H9 (cell line): ENCODE measurements around the gene RGL1. TPM values are rescaled to one million over a fixed set of nuclear protein-coding genes. Genes with fewer than 3 reads are reported as not detected.

Experiments used
- DNase-seq: peaks from one replicate; pipeline ENCODE4 v3.0.0-alpha.2; 2017
- H2AFZ ChIP-seq: one replicate; pipeline ENCODE4 v1.6.1; 2013; ENCODE audit warnings: mild to moderate bottlenecking, low read length, control low read depth, moderate library complexity
- H2AK5ac ChIP-seq: 2 replicates; pipeline ENCODE4 v1.6.1; 2013; ENCODE audit warnings: low read length, control low read depth, mixed read lengths; ENCODE audit not compliant: insufficient read length
- H2BK120ac ChIP-seq: one replicate; pipeline ENCODE4 v1.6.1; 2013; ENCODE audit warnings: low read depth, mild to moderate bottlenecking, low read length, control low read depth, inconsistent platforms; ENCODE audit not compliant: poor library complexity, severe bottlenecking
- H2BK12ac ChIP-seq: 2 replicates; pipeline ENCODE4 v1.6.1; 2013; ENCODE audit warnings: low read length, control low read depth, mixed read lengths, low read depth; ENCODE audit not compliant: insufficient read length
- H2BK15ac ChIP-seq: 2 replicates; pipeline ENCODE4 v1.6.1; 2013; ENCODE audit warnings: low read depth, low read length, control low read depth
- H2BK20ac ChIP-seq: one replicate; pipeline ENCODE4 v1.6.1; 2013; ENCODE audit warnings: low read depth, mild to moderate bottlenecking, low read length, control low read depth, inconsistent platforms; ENCODE audit not compliant: poor library complexity, severe bottlenecking
- H2BK5ac ChIP-seq: 2 replicates; pipeline ENCODE4 v1.6.1; 2013; ENCODE audit warnings: low read length, control low read depth, mixed read lengths; ENCODE audit not compliant: insufficient read length
- H3K14ac ChIP-seq: 2 replicates; pipeline ENCODE4 v1.6.1; 2013; ENCODE audit warnings: low read length, control low read depth; ENCODE audit not compliant: insufficient read depth
- H3K18ac ChIP-seq: 2 replicates; pipeline ENCODE4 v1.6.1; 2013; ENCODE audit warnings: low read depth, mild to moderate bottlenecking, mixed read lengths, low read length, control low read depth; ENCODE audit not compliant: insufficient read length
- H3K23ac ChIP-seq: 2 replicates; pipeline ENCODE4 v1.6.1; 2013; ENCODE audit warnings: low read length, control low read depth, mixed read lengths, low read depth; ENCODE audit not compliant: insufficient read length
- H3K23me2 ChIP-seq: 2 replicates; pipeline ENCODE4 v1.6.1; 2013; ENCODE audit warnings: low read depth, mild to moderate bottlenecking, mixed read lengths, low read length, control low read depth; ENCODE audit not compliant: insufficient read length, poor library complexity, severe bottlenecking
- H3K27ac ChIP-seq: 2 replicates; pipeline ENCODE4 v1.5.1; 2013; ENCODE audit warnings: low read length, control low read depth, mixed read lengths, low read depth; ENCODE audit not compliant: insufficient read length
- H3K27me3 ChIP-seq: 2 replicates; pipeline ENCODE4 v1.6.1; 2013; ENCODE audit warnings: low read length, control low read depth, inconsistent platforms; ENCODE audit not compliant: insufficient read depth
- H3K4ac ChIP-seq: 2 replicates; pipeline ENCODE4 v1.6.1; 2013; ENCODE audit warnings: low read depth, mild to moderate bottlenecking, control low read depth, inconsistent platforms, low read length, moderate library complexity
- H3K4me1 ChIP-seq: 2 replicates; pipeline ENCODE4 v1.6.1; 2013; ENCODE audit warnings: low read length, control low read depth, inconsistent platforms; ENCODE audit not compliant: insufficient read depth
- H3K4me2 ChIP-seq: 2 replicates; pipeline ENCODE4 v1.6.1; 2013; ENCODE audit warnings: low read length, control low read depth, mixed read lengths; ENCODE audit not compliant: insufficient read length, insufficient read depth
- H3K56ac ChIP-seq: 2 replicates; pipeline ENCODE4 v1.6.1; 2013; ENCODE audit warnings: low read depth, mild to moderate bottlenecking, mixed read lengths, low read length, control low read depth; ENCODE audit not compliant: insufficient read length
- H3K79me1 ChIP-seq: 2 replicates; pipeline ENCODE4 v1.6.1; 2013; ENCODE audit warnings: low read depth, mild to moderate bottlenecking, moderate library complexity, low read length, control low read depth, inconsistent platforms; ENCODE audit not compliant: insufficient read depth, poor library complexity, severe bottlenecking
- H3K79me2 ChIP-seq: 2 replicates; pipeline ENCODE4 v1.6.1; 2013; ENCODE audit warnings: low read length, control low read depth, inconsistent platforms; ENCODE audit not compliant: insufficient read depth
- H3K9ac ChIP-seq: 2 replicates; pipeline ENCODE4 v1.6.1; 2013; ENCODE audit warnings: low read length, control low read depth, mixed read lengths; ENCODE audit not compliant: insufficient read length; ENCODE audit errors: extremely low read depth
- H3K9me3 ChIP-seq: one replicate; pipeline ENCODE4 v1.6.1; 2013; ENCODE audit warnings: low read depth, low read length, inconsistent platforms; ENCODE audit not compliant: control insufficient read depth
- H3T11ph ChIP-seq: one replicate; pipeline ENCODE4 v1.6.1; 2013; ENCODE audit warnings: mild to moderate bottlenecking, low read length, control low read depth, inconsistent platforms
- H4K20me1 ChIP-seq: one replicate; pipeline ENCODE4 v1.6.1; 2013; ENCODE audit not compliant: control insufficient read depth, insufficient read length, insufficient read depth
- H4K5ac ChIP-seq: 2 replicates; pipeline ENCODE4 v1.6.1; 2013; ENCODE audit warnings: low read depth, mild to moderate bottlenecking, mixed read lengths, low read length, control low read depth; ENCODE audit not compliant: insufficient read length
- H4K8ac ChIP-seq: replicated peaks from 2 replicates; pipeline ENCODE4 v1.6.1; 2013; ENCODE audit warnings: low read length, control low read depth, mixed read lengths, low read depth; ENCODE audit not compliant: insufficient read length
- H4K91ac ChIP-seq: 2 replicates; pipeline ENCODE4 v1.6.1; 2013; ENCODE audit warnings: low read depth, mild to moderate bottlenecking, moderate library complexity, mixed read lengths, low read length, control low read depth; ENCODE audit not compliant: insufficient read length
- H3K27ac Mint-ChIP-seq, 3 experiments: 2 replicates in 2 of 3; 3 replicates in 1 of 3; pipeline ENCODE4 v1.8.0; 2020 to 2021; ENCODE audit warnings: mixed read lengths in 3 of 3, mild to moderate bottlenecking in 1 of 3, moderate library complexity in 1 of 3
- H3K27me3 Mint-ChIP-seq: 2 replicates; pipeline ENCODE4 v1.8.0; 2021; ENCODE audit warnings: low read depth, mild to moderate bottlenecking, moderate library complexity, mixed read lengths
- H3K36me3 Mint-ChIP-seq, 3 experiments: 2 replicates in 2 of 3; 3 replicates in 1 of 3; pipeline ENCODE4 v1.8.0; 2020 to 2021; ENCODE audit warnings: low read depth in 3 of 3, mixed read lengths in 3 of 3; ENCODE audit not compliant: insufficient read depth in 1 of 3
- H3K4me1 Mint-ChIP-seq, 2 experiments: 2 replicates each; pipeline ENCODE4 v1.8.0; 2020; ENCODE audit warnings: mixed read lengths in 2 of 2
- H3K4me3 Mint-ChIP-seq, 2 experiments: 2 replicates in 1 of 2; 3 replicates in 1 of 2; pipeline ENCODE4 v1.8.0; 2020 to 2021; ENCODE audit warnings: mild to moderate bottlenecking in 2 of 2, mixed read lengths in 2 of 2, moderate library complexity in 1 of 2
- H3K9me3 Mint-ChIP-seq, 2 experiments: 2 replicates in 1 of 2; 3 replicates in 1 of 2; pipeline ENCODE4 v1.8.0; 2020; ENCODE audit warnings: mild to moderate bottlenecking in 2 of 2, mixed read lengths in 2 of 2, moderate library complexity in 1 of 2
- CTCF ChIP-seq: fragments of 200-600 bp; sonication (generic); conservative IDR thresholded peaks from 3 replicates; pipeline ENCODE4 v1.8.0; 2021; ENCODE audit warnings: antibody characterized with exemption, mild to moderate bottlenecking
- WGBS: extraction: QIAGEN DNeasy Blood & Tissue Kit; methylation state at CpG from one replicate; pipeline ENCODE4 v1.1.7; 2013; ENCODE audit warnings: missing lambda C conversion rate, low lambda C conversion rate, mixed read lengths; ENCODE audit not compliant: insufficient read length; ENCODE audit errors: extremely low coverage; 5-methylcytosine and 5-hydroxymethylcytosine counted together
- total RNA-seq: library from RNA; stranded (reverse); gene quantifications from 2 replicates; pipeline ENCODE4 v1.2.1, GENCODE V29; 2021

The RGL1 gene
- total RNA-seq, 1 experiment from 2014 or later = 1.4 TPM

GRCh38 chr1:183970516-183971300 lies 165.8 kb downstream of the RGL1 start:
- no peak overlapping the region for H2BK120ac ChIP-seq
- DNase-seq = no peak
- H3K27ac ChIP-seq = no peak overlapping the region
- no peaks in the 10 kb centered on the region for H3K4me1 ChIP-seq
- H3K9me3 ChIP-seq = no peaks in the 10 kb centered on the region
- Mint-ChIP-seq H3K27ac (no peak overlapping the region; a peak in 1 of 7 replicates), H3K9me3 (no peaks in the 10 kb centered on the region), H3K27me3 (no peaks in the 10 kb centered on the region; the same call in 1 of the 2 replicates), H3K4me1 (peaks cover 4 to 7% of the 10 kb centered on the region in 2 experiments; a peak in 3 of 4 replicates), H3K36me3 (no peaks in the 10 kb centered on the region; a peak in 1 of 7 replicates), H3K4me3 (no peak overlapping the region)
- no peak overlapping the region for H2BK20ac ChIP-seq
- no peak overlapping the region for H3K14ac ChIP-seq
- no peak overlapping the region for H3T11ph ChIP-seq
- no peak overlapping the region for H3K18ac ChIP-seq
- no peak overlapping the region for H4K8ac ChIP-seq
- H3K79me1 ChIP-seq = no peaks in the 10 kb centered on the region
- no peak overlapping the region for H4K5ac ChIP-seq
- no peak for TF ChIP-seq CTCF
- H4K20me1 ChIP-seq = no peaks in the 10 kb centered on the region
- H3K79me2 ChIP-seq = no peaks in the 10 kb centered on the region
- H2BK12ac ChIP-seq = no peak overlapping the region
- H2AK5ac ChIP-seq = no peak overlapping the region
- no peak overlapping the region for H3K23ac ChIP-seq
- H3K56ac ChIP-seq = no peak overlapping the region
- H3K9ac ChIP-seq = no peak overlapping the region
- H2BK5ac ChIP-seq = no peak overlapping the region
- no peak overlapping the region for H2BK15ac ChIP-seq
- H3K23me2 ChIP-seq = no peaks in the 10 kb centered on the region
- H4K91ac ChIP-seq = no peak overlapping the region
- H3K27me3 ChIP-seq = no peaks in the 10 kb centered on the region
- no peak overlapping the region for H2AFZ ChIP-seq
- no peak overlapping the region for H3K4ac ChIP-seq
- WGBS = no CpG with 5 or more reads among the region's 4 CpGs
- H3K4me2 ChIP-seq = no peak overlapping the region
